ENCODE data around the gene ADAMTS19.
"Not testable (repeated sequence)": the region's sequence is repeated elsewhere in the genome, so short reads cannot be mapped to it uniquely, and the experiment has no call there.

Gene ADAMTS19

DNA sequence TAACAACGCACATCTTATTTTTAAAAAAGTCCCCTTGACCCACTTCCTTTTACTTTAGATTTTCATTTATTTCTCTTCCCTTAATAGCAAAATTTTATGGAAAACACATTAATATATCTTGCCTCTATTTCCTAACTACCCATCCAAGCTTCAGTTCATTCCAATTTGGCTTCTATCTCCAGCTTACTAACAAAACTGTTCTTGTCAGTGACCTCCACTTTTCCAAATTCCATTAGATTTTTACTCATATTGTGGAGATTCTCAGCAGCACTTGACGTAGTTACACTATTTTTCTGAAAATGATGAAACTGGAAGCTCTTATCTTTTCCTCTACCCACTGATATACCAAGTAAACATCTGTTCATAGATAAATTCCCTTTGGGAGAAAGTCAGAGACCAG, 46.5 kb upstream of the ADAMTS19 start:
- DNase-seq (ENCODE audit: low read depth in 1 of 2, low spot score in 1 of 2): no peak
- no peak overlapping the region for H3K4me3 ChIP-seq (replicated peaks; ENCODE audit: insufficient read depth, low read length)
- no peaks in the 10 kb centered on the region for H3K27me3 ChIP-seq (ENCODE audit: insufficient read depth, poor library complexity, severe bottlenecking)
- no peak for TF ChIP-seq POLR2AphosphoS5 (IDR thresholded peaks at IDR 0.05; ENCODE audit: low read depth)
- TF ChIP-seq GABPA (IDR thresholded peaks at IDR 0.05; ENCODE audit: low read depth): no peak
- TF ChIP-seq, protein P1, sequence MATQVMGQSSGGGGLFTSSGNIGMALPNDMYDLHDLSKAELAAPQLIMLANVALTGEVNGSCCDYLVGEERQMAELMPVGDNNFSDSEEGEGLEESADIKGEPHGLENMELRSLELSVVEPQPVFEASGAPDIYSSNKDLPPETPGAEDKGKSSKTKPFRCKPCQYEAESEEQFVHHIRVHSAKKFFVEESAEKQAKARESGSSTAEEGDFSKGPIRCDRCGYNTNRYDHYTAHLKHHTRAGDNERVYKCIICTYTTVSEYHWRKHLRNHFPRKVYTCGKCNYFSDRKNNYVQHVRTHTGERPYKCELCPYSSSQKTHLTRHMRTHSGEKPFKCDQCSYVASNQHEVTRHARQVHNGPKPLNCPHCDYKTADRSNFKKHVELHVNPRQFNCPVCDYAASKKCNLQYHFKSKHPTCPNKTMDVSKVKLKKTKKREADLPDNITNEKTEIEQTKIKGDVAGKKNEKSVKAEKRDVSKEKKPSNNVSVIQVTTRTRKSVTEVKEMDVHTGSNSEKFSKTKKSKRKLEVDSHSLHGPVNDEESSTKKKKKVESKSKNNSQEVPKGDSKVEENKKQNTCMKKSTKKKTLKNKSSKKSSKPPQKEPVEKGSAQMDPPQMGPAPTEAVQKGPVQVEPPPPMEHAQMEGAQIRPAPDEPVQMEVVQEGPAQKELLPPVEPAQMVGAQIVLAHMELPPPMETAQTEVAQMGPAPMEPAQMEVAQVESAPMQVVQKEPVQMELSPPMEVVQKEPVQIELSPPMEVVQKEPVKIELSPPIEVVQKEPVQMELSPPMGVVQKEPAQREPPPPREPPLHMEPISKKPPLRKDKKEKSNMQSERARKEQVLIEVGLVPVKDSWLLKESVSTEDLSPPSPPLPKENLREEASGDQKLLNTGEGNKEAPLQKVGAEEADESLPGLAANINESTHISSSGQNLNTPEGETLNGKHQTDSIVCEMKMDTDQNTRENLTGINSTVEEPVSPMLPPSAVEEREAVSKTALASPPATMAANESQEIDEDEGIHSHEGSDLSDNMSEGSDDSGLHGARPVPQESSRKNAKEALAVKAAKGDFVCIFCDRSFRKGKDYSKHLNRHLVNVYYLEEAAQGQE (IDR thresholded peaks at IDR 0.05; ENCODE audit: insufficient replicate concordance, low read depth): no peak
- no peak for TF ChIP-seq SPI1 (IDR thresholded peaks at IDR 0.05; ENCODE audit: borderline replicate concordance, low read depth)
- TF ChIP-seq CTCF (IDR thresholded peaks at IDR 0.05; ENCODE audit: insufficient read depth, low read length): no peak
- no peak overlapping the region for H3K27ac ChIP-seq (replicated peaks)

DNA sequence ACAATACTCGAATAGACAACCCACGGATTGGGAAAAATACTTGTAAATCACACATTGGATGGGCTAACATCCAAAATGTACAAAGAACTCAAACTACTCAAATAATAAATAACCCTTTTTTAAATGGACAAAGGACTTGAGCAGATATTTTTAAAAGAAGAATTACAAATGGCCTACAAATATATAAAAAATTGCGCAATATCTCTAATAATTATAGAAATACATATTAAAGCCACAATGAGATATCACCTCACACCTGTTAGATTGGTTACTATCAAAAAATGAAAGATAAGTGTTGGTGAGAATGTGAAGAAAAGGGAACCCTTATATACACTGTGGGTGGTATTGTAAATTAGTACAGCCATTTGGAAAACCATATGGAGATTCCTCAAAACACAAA, 40.8 kb upstream of the ADAMTS19 start:
- Histone ChIP-seq H3K27ac (replicated peaks) (no peak overlapping the region), H3K4me3 (replicated peaks; ENCODE audit: insufficient read depth, low read length) (no peak overlapping the region), H3K27me3 (ENCODE audit: insufficient read depth, poor library complexity, severe bottlenecking) (no peaks in the 10 kb centered on the region)
- no peak for DNase-seq (ENCODE audit: low read depth in 1 of 2, low spot score in 1 of 2)
- TF ChIP-seq GABPA (IDR thresholded peaks at IDR 0.05; ENCODE audit: low read depth) (no peak), CTCF (IDR thresholded peaks at IDR 0.05; ENCODE audit: insufficient read depth, low read length) (no peak), POLR2AphosphoS5 (IDR thresholded peaks at IDR 0.05; ENCODE audit: low read depth) (no peak), SPI1 (IDR thresholded peaks at IDR 0.05; ENCODE audit: borderline replicate concordance, low read depth) (no peak)

DNA sequence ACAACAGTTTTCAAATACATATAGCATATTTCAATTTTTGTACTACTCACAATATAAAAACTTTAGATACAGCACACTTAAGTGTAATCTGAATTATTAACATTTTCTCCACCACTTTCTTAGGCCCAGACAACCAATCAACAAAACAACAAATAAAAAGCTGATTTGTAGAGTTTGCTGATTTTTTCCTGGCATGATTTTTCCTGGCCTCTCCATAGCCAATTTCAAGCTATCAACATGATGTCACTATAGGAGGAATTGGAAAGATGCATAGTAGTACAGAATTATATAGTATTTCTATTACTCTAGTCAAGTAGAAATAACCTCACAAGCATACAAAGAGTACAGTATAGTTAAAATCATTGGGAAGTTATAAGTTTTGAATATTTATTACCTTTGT, 35.1 kb upstream of the ADAMTS19 start:
- Histone ChIP-seq H3K4me3 (replicated peaks; ENCODE audit: insufficient read depth, low read length) (no peak overlapping the region), H3K27ac (replicated peaks) (no peak overlapping the region), H3K27me3 (ENCODE audit: insufficient read depth, poor library complexity, severe bottlenecking) (no peaks in the 10 kb centered on the region)
- no peak for DNase-seq (ENCODE audit: low read depth in 1 of 2, low spot score in 1 of 2)
- no peak for TF ChIP-seq GABPA (IDR thresholded peaks at IDR 0.05; ENCODE audit: low read depth)
- no peak for TF ChIP-seq SPI1 (IDR thresholded peaks at IDR 0.05; ENCODE audit: borderline replicate concordance, low read depth)
- TF ChIP-seq CTCF (IDR thresholded peaks at IDR 0.05; ENCODE audit: insufficient read depth, low read length): no peak
- TF ChIP-seq, protein P1 (IDR thresholded peaks at IDR 0.05; ENCODE audit: insufficient replicate concordance, low read depth): no peak
- TF ChIP-seq POLR2AphosphoS5 (IDR thresholded peaks at IDR 0.05; ENCODE audit: low read depth): no peak

DNA sequence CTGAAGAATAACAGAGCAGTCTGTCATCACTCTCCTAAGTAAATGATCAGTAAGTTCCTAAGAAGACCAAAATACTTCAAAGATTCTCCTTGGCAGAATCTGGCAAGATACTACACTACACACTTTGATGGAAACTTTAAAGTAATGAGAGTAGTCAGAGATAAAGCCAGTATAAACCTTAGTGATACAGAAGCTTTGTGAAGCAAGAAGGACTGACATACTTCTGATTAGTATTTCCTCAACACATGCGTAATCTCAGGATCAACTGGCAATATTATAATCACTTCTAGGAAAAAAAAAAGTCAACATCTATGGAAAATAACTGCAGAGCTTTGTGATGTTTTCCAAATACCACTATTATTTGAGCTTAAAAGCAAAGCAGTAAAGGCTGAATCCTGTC, 34.0 kb upstream of the ADAMTS19 start:
- no peak for TF ChIP-seq GABPA (IDR thresholded peaks at IDR 0.05; ENCODE audit: low read depth)
- no peak for TF ChIP-seq POLR2AphosphoS5 (IDR thresholded peaks at IDR 0.05; ENCODE audit: low read depth)
- TF ChIP-seq, protein P1 (IDR thresholded peaks at IDR 0.05; ENCODE audit: insufficient replicate concordance, low read depth): no peak
- TF ChIP-seq CTCF (IDR thresholded peaks at IDR 0.05; ENCODE audit: insufficient read depth, low read length): no peak
- no peak for TF ChIP-seq SPI1 (IDR thresholded peaks at IDR 0.05; ENCODE audit: borderline replicate concordance, low read depth)
- H3K27me3 ChIP-seq (ENCODE audit: insufficient read depth, poor library complexity, severe bottlenecking): no peaks in the 10 kb centered on the region
- no peak overlapping the region for H3K27ac ChIP-seq (replicated peaks)
- no peak for DNase-seq (ENCODE audit: low read depth in 1 of 2, low spot score in 1 of 2)
- H3K4me3 ChIP-seq (replicated peaks; ENCODE audit: insufficient read depth, low read length): no peak overlapping the region

DNA sequence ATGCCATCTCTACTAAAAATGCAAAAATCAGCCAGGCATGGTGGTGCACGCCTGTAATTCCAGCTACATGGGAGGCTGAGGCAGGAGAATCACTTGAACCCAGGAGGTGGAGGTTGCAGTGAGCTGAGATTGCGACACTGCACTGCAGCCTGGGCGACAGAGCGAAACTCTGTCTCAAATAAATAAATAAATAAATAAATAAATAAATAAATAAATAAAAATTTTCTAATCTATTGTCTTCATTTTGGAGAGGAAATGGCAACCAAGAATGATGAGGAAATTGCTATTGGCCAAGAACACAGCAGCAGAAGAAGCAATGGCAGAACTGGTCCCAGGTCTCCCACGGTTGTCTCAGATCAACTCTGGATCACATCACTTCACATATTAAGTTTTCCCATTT, 31.5 kb upstream of the ADAMTS19 start:
- H3K4me3 ChIP-seq (replicated peaks; ENCODE audit: insufficient read depth, low read length); DNase-seq (ENCODE audit: low read depth in 1 of 2, low spot score in 1 of 2); H3K27me3 ChIP-seq (ENCODE audit: insufficient read depth, poor library complexity, severe bottlenecking); H3K27ac ChIP-seq (replicated peaks): not testable (repeated sequence)
